ENCODE results near the gene ITGB2. TPM values are rescaled to one million over a fixed set of nuclear protein-coding genes. Genes with fewer than 3 reads are reported as not detected.

The ITGB2 gene
- polyA plus RNA-seq, 1 of the 3 experiments (the other 2 are of a cell fraction), result 0.77 TPM

GRCh38 chr21:44914176-44914874, 6.4 kb downstream of the ITGB2 start:
- Histone ChIP-seq H3K27ac (ENCODE audit: low read depth in 2 of 2, low read length in 1 of 2) (no peak overlapping the region), H3K36me3 (replicated peaks in 1 of 2; ENCODE audit: control insufficient read depth in 1 of 2, insufficient read depth in 2 of 2, low read length in 1 of 2) (no peaks in the 10 kb centered on the region), H3K27me3 (ENCODE audit: insufficient read depth) (no peaks in the 10 kb centered on the region; the same call in 1 of the 2 replicates), H3K4me3 (ENCODE audit: low read depth in 2 of 2, low read length in 1 of 2) (no peak overlapping the region), H3K9me2 (no peaks in the 10 kb centered on the region), H2AFZ (ENCODE audit: low read depth) (peak overlapping the region; percentile 22; the same call in 1 of the 2 replicates), H3K79me2 (ENCODE audit: insufficient read depth) (no peaks in the 10 kb centered on the region), H4K20me1 (ENCODE audit: insufficient read depth) (no peaks in the 10 kb centered on the region), H3K9me3 (no peaks in the 10 kb centered on the region), H3F3A (replicated peaks; ENCODE audit: insufficient read depth) (no peaks in the 10 kb centered on the region), H3K9ac (no peak overlapping the region), H3K4me1 (ENCODE audit: control insufficient read depth in 1 of 2, insufficient read depth in 2 of 2, low read depth in 1 of 2, low read length in 1 of 2) (peaks cover 5 to 17% of the 10 kb centered on the region in 2 experiments; a peak in 2 of 4 replicates), H3K4me2 (no peak overlapping the region)
- no peak for DNase-seq
- whole genome bisulfite sequencing (ENCODE audit: low lambda C conversion rate), result 87% methylated on average over 9 of the region's 18 CpGs
- TF ChIP-seq RXRA (IDR thresholded peaks at IDR 0.05; ENCODE audit: borderline replicate concordance, low read depth), result no peak
- no peak for TF ChIP-seq JUND (IDR thresholded peaks at IDR 0.05)
- no peak for TF ChIP-seq RCOR1 (IDR thresholded peaks at IDR 0.05; ENCODE audit: low read length)
- TF ChIP-seq GABPA (IDR thresholded peaks at IDR 0.05; ENCODE audit: low read depth), result no peak
- TF ChIP-seq TEAD4 (IDR thresholded peaks at IDR 0.05; ENCODE audit: borderline replicate concordance, insufficient read depth), result no peak
- no peak for TF ChIP-seq ZBTB33 (IDR thresholded peaks at IDR 0.05; ENCODE audit: borderline replicate concordance, low read depth)
- TF ChIP-seq MXI1 (IDR thresholded peaks at IDR 0.05; ENCODE audit: low read depth, low read length), result no peak
- TF ChIP-seq TAF1 (IDR thresholded peaks at IDR 0.05; ENCODE audit: borderline replicate concordance, low read depth, low read length), result no peak
- TF ChIP-seq NRF1 (IDR thresholded peaks at IDR 0.05; ENCODE audit: low read depth, low read length), result no peak
- no peak for TF ChIP-seq CTCF (IDR thresholded peaks at IDR 0.05)
- no peak for TF ChIP-seq REST (IDR thresholded peaks at IDR 0.05; ENCODE audit: low read depth, low read length)
- TF ChIP-seq IRF3 (IDR thresholded peaks at IDR 0.05; ENCODE audit: low read depth, low read length), result no peak
- no peak for TF ChIP-seq FOXJ3 (CRISPR knock-in tag; IDR thresholded peaks at IDR 0.05)
- CTCF ChIA-PET, result interaction anchor here (1.1 to 2.9 kb wide), 5 partner anchors 18 to 121 kb away, joined by 3 to 8 read pairs (median 4); no protein-coding TSS in a partner anchor
- POLR2A ChIA-PET, result no interaction called here
